Upper lobe of left lung (tissue), 6 donors: ENCODE results near the gene UXT. TPM values are rescaled to one million over a fixed set of nuclear protein-coding genes. Genes with fewer than 3 reads are reported as not detected.

Experiments used
- ATAC-seq, 2 donors: fragments of 200-7000 bp; cut with Tn5 transposase; one replicate each; pipeline ENCODE4 v1.9.1; 2022; ENCODE audit warnings: mild to moderate bottlenecking in 2 of 2, moderate library complexity in 2 of 2; ENCODE audit not compliant: low FRiP score in 2 of 2
- DNase-seq, 2 donors: peaks; one replicate each; pipeline ENCODE4 v3.0.0-alpha.2; 2019 to 2020
- H3K27ac ChIP-seq, 4 donors: fragments of 200-600 bp; sonication (generic); one replicate each; pipeline ENCODE4 v1.5.1; 2016 to 2019
- H3K27me3 ChIP-seq, 4 donors: fragments of 200-600 bp; sonication (generic); one replicate each; pipeline ENCODE4 v1.5.1; 2017 to 2019
- H3K36me3 ChIP-seq, 4 donors: fragments of 200-600 bp; sonication (generic); one replicate each; pipeline ENCODE4 v1.5.1; 2016 to 2019
- H3K4me1 ChIP-seq, 4 donors: fragments of 200-600 bp; sonication (generic); one replicate each; pipeline ENCODE4 v1.5.1; 2018 to 2019
- H3K4me3 ChIP-seq, 4 donors: fragments of 200-600 bp; sonication (generic); one replicate each; pipeline ENCODE4 v1.5.1; 2017 to 2019; ENCODE audit warnings: mild to moderate bottlenecking in 2 of 4, moderate library complexity in 1 of 4
- H3K9me3 ChIP-seq, 4 donors: fragments of 200-600 bp; sonication (generic); one replicate each; pipeline ENCODE4 v1.5.1; 2018 to 2019
- CTCF ChIP-seq, 6 experiments: fragments of 450-650 bp in 4 of 6; fragments of 200-600 bp in 2 of 6; sonication (generic) in 2 of 6; IDR thresholded peaks; one replicate each; pipeline ENCODE4 v1.5.1; 2016 to 2019; ENCODE audit warnings: antibody characterized with exemption in 6 of 6
- EP300 ChIP-seq, 4 donors: sonication (generic); formaldehyde crosslinking; IDR thresholded peaks; one replicate each; pipeline ENCODE4 v1.5.1; 2017; ENCODE audit warnings: antibody characterized with exemption in 4 of 4, control low read depth in 2 of 4
- POLR2A ChIP-seq, 4 donors: fragments of 450-650 bp; IDR thresholded peaks; one replicate each; pipeline ENCODE4 v1.5.1; 2016 to 2017; ENCODE audit warnings: antibody characterized with exemption in 4 of 4, mild to moderate bottlenecking in 2 of 4
- POLR2AphosphoS5 ChIP-seq, 2 donors: sonication (generic); formaldehyde crosslinking; IDR thresholded peaks; one replicate each; pipeline ENCODE4 v1.5.1; 2017; ENCODE audit warnings: antibody characterized with exemption in 2 of 2
- WGBS, 2 donors: methylation state at CpG; one replicate each; pipeline ENCODE4 v1.1.5; 2017 to 2018; 5-methylcytosine and 5-hydroxymethylcytosine counted together
- total RNA-seq, 6 donors: library from RNA; depleted of rRNA in 4 of 6; stranded (reverse); fragments of >200 nt in 4 of 6; gene quantifications; one replicate each; pipeline versions ENCODE4 v1.1.0 to v1.2.1, GENCODE V29; 2016 to 2021
- donor health status: DM: no; HTN: no; CAD: no; lungs with moderate emphysema.
- donor health status: DM: no; HTN: yes; CAD: no; lungs with severe emphysema.

UXT gene
- total RNA-seq, result 10 to 100 TPM; 23.0 to 90.6 (median 75.2) TPM

- 0 to 33% methylated on average over 21 to 53 of the region's 54 CpGs for WGBS, 2 donors
- Histone ChIP-seq H3K9me3 (no peaks in the 10 kb centered on the region), H3K36me3 (peaks cover 0 to 30% (median 6%) of the 10 kb centered on the region in 4 donors), H3K27me3 (no peaks in the 10 kb centered on the region), H3K4me1 (no peaks in the 10 kb centered on the region), H3K27ac (peak within 1 kb of the TSS; percentile 92 to 99 (median 96)), H3K4me3 (peak within 1 kb of the TSS; percentile 46 to 62 (median 58))
- DNase-seq (peak; percentile 93 to 95), ATAC-seq (peak; percentile 95 to 96)
- TF ChIP-seq CTCF (IDR thresholded peaks at IDR 0.05) (no peak), POLR2AphosphoS5 (IDR thresholded peaks at IDR 0.05) (peak; percentile 78 to 92), POLR2A (IDR thresholded peaks at IDR 0.05) (peak in 3 of 4 donors; percentile 29 to 87 (median 83))
These were observed at the start of gene UXT for GRCh38 chrX:47658684-47659420. UXT (minus strand) TSS chrX:47659180; CDS start chrX:47658927, 253 bp downstream.

- H3K27ac ChIP-seq, result no peak overlapping the region
- no peak for DNase-seq
- H3K36me3 ChIP-seq, result no peaks in the 10 kb centered on the region
- ATAC-seq, result no peak
- TF ChIP-seq POLR2A (IDR thresholded peaks at IDR 0.05) (no peak), EP300 (IDR thresholded peaks at IDR 0.05) (no peak), POLR2AphosphoS5 (IDR thresholded peaks at IDR 0.05) (no peak), CTCF (IDR thresholded peaks at IDR 0.05) (no peak)
- WGBS, 2 donors, result 57 to 67% methylated on average over 7 of the region's 7 CpGs
- H3K9me3 ChIP-seq, result no peaks in the 10 kb centered on the region
- H3K4me1 ChIP-seq, result no peaks in the 10 kb centered on the region
- H3K4me3 ChIP-seq, result no peak overlapping the region
- H3K27me3 ChIP-seq, result no peaks in the 10 kb centered on the region
These were observed 48.2 kb upstream of the UXT start for GRCh38 chrX:47707031-47707780.

- TF ChIP-seq CTCF (IDR thresholded peaks at IDR 0.05), result no peak
- TF ChIP-seq EP300 (IDR thresholded peaks at IDR 0.05), result no peak
- no peak for TF ChIP-seq POLR2A (IDR thresholded peaks at IDR 0.05)
- TF ChIP-seq POLR2AphosphoS5 (IDR thresholded peaks at IDR 0.05), result no peak
- no peaks in the 10 kb centered on the region for H3K36me3 ChIP-seq
- H3K27me3 ChIP-seq, result no peaks in the 10 kb centered on the region
- ATAC-seq (no peak), DNase-seq (no peak)
- no peaks in the 10 kb centered on the region for H3K4me1 ChIP-seq
- H3K9me3 ChIP-seq, result no peaks in the 10 kb centered on the region
- no peak overlapping the region for H3K4me3 ChIP-seq
- H3K27ac ChIP-seq, result no peak overlapping the region
- 73 to 82% methylated on average over 3 of the region's 3 CpGs for WGBS, 2 donors
These were observed 47.6 kb upstream of the UXT start for GRCh38 chrX:47706575-47706974.

GRCh38 chrX:47704736-47705135, 45.8 kb upstream of the UXT start:
- Histone ChIP-seq H3K4me3 (no peak overlapping the region), H3K9me3 (no peaks in the 10 kb centered on the region), H3K27ac (no peak overlapping the region), H3K27me3 (no peaks in the 10 kb centered on the region), H3K4me1 (no peaks in the 10 kb centered on the region), H3K36me3 (no peaks in the 10 kb centered on the region)
- 62 to 90% methylated on average over 5 of the region's 5 CpGs for WGBS, 2 donors
- TF ChIP-seq EP300 (IDR thresholded peaks at IDR 0.05) (no peak), POLR2AphosphoS5 (IDR thresholded peaks at IDR 0.05) (no peak), CTCF (IDR thresholded peaks at IDR 0.05) (no peak), POLR2A (IDR thresholded peaks at IDR 0.05) (no peak)
- ATAC-seq, result no peak
- DNase-seq, result no peak
